SU-DHL-6 (cell line): ENCODE data around the gene HOXA6.

Experiments used
- CTCF ChIP-seq: fragments of 200-600 bp; sonication (generic); IDR thresholded peaks from one replicate; pipeline ENCODE4 v1.5.1; 2017; ENCODE audit warnings: antibody characterized with exemption, mild to moderate bottlenecking, low read length, moderate library complexity; ENCODE audit not compliant: insufficient read depth, poor library complexity, severe bottlenecking
- EZH2phosphoT487 ChIP-seq: fragments of 200-600 bp; sonication (generic), shearing (Covaris generic); conservative IDR thresholded peaks from 2 replicates; pipeline ENCODE4 v1.6.1; 2018; ENCODE audit warnings: mild to moderate bottlenecking, antibody characterized with exemption, low read length, moderate library complexity, mixed read lengths

- TF ChIP-seq CTCF (no peak), EZH2phosphoT487 (no peak)
Measured at GRCh38 chr7:27114881-27115220, 32.7 kb downstream of the HOXA6 start.
